ENCODE results near the gene VRTN. TPM values are rescaled to one million over a fixed set of nuclear protein-coding genes. Genes with fewer than 3 reads are reported as not detected.

VRTN gene
- total and polyA plus RNA-seq, 2 of the 8 experiments (the other 6 are each of a cell fraction or from before 2014, with no cell fraction given) = 133 to 148 TPM

GRCh38 chr14:74301594-74302151 is 46.6 kb upstream of the VRTN start:
- no peak overlapping the region for H3K27ac ChIP-seq (ENCODE audit: low read depth, low read length)
- no peak for TF ChIP-seq CREB1 (IDR thresholded peaks at IDR 0.05)

More at GRCh38 chr14:74301594-74302151, 46.6 kb upstream of the VRTN start:
- no peak for FAIRE-seq
- H2BK5ac ChIP-seq (ENCODE audit: low read depth, low read length) = no peak overlapping the region
- no peak overlapping the region for H3K4ac ChIP-seq (replicated peaks; ENCODE audit: insufficient read length, low read depth, low read length)
- peaks cover 2% of the 10 kb centered on the region; the same call in 1 of the 2 replicates for H3K23me2 ChIP-seq (ENCODE audit: low read depth, low read length)
- H2BK120ac ChIP-seq (replicated peaks; ENCODE audit: low read depth, low read length) = no peak overlapping the region
- no peak overlapping the region for H3K18ac ChIP-seq (ENCODE audit: extremely low read depth, low read length)
- no peak overlapping the region for H3K56ac ChIP-seq (replicated peaks; ENCODE audit: insufficient read length, low read depth, low read length)
- H3K4me1 ChIP-seq (replicated peaks in 1 of 4; ENCODE audit: control insufficient read depth in 3 of 4, insufficient read depth in 4 of 4, low read length in 3 of 4) = no peaks in the 10 kb centered on the region
- H2BK20ac ChIP-seq (ENCODE audit: low read length) = no peak overlapping the region
- DNase-seq (ENCODE audit: low read depth in 1 of 2, low spot score in 2 of 2) = no peak
- ChIA-PET POLR2A (ENCODE audit: partially characterized antibody) (interaction anchor here (0.7 to 3.8 kb wide), 20 partner anchors 10 to 267 kb away, joined by 3 to 30 read pairs (median 4); partner anchors contain the start of gene VRTN), CTCF (ENCODE audit: partially characterized antibody) (interaction anchor here (0.5 to 15.9 kb wide), 16 partner anchors 5 to 176 kb away, joined by 3 to 214 read pairs (median 5); partner anchors contain the start of genes ABCD4 and VRTN)
- no peak overlapping the region for H2AK5ac ChIP-seq (ENCODE audit: low read depth, low read length)
- H3K27me3 ChIP-seq (replicated peaks in 1 of 4; ENCODE audit: control insufficient read depth in 3 of 4, extremely low read depth in 1 of 4, insufficient read depth in 3 of 4, low read length in 3 of 4) = no peaks in the 10 kb centered on the region
- peak overlapping the region; percentile 75 to 87 for H3K4me2 ChIP-seq (ENCODE audit: insufficient read depth in 1 of 2, low read depth in 2 of 2, low read length in 2 of 2)
- H2BK15ac ChIP-seq (ENCODE audit: low read length) = no peak overlapping the region
- peak overlapping the region; percentile 18 for H4K91ac ChIP-seq (replicated peaks; ENCODE audit: insufficient read length, low read length)
- no peak overlapping the region; the same call in 1 of the 2 replicates for H2BK12ac ChIP-seq (ENCODE audit: low read depth, low read length)
- peak overlapping the region; percentile 76 to 99 (median 80); a peak in 7 of 8 replicates for H3K4me3 ChIP-seq (ENCODE audit: extremely low read depth in 1 of 4, insufficient read depth in 2 of 4, low read depth in 3 of 4, low read length in 4 of 4)
- H4K20me1 ChIP-seq (replicated peaks in 1 of 2; ENCODE audit: control insufficient read depth in 1 of 2, insufficient read depth in 2 of 2, low read length in 2 of 2) = peaks cover 8 to 11% of the 10 kb centered on the region in 2 experiments
- H4K8ac ChIP-seq (ENCODE audit: extremely low read depth, insufficient read depth, low read length) = peak overlapping the region; percentile 81; the same call in 1 of the 2 replicates
- peaks cover 11 to 24% (median 20%) of the 10 kb centered on the region in 4 experiments; a peak in 7 of 8 replicates for H3K36me3 ChIP-seq (ENCODE audit: control insufficient read depth in 2 of 4, insufficient read depth in 4 of 4, low read length in 3 of 4)
- H3K79me1 ChIP-seq (ENCODE audit: low read depth, low read length) = peaks cover 6% of the 10 kb centered on the region; the same call in 1 of the 2 replicates
- H3K79me2 ChIP-seq (ENCODE audit: control insufficient read depth in 1 of 2, insufficient read depth in 2 of 2, low read length in 2 of 2) = peaks cover 7 to 52% of the 10 kb centered on the region in 2 experiments; a peak in 3 of 4 replicates
- H4K5ac ChIP-seq (ENCODE audit: insufficient read length, low read depth, low read length) = no peak overlapping the region
- 39% methylated on average over 22 of the region's 22 CpGs; no CpG with 5 or more reads in 1 of the 2 experiments for WGBS, 2 experiments (ENCODE audit: extremely low coverage in 1 of 2, insufficient coverage in 1 of 2, insufficient read length in 1 of 2, insufficient replicate concordance in 2 of 2, low coverage in 1 of 2, low lambda C conversion rate in 2 of 2, missing lambda C conversion rate in 1 of 2)
- no peak overlapping the region for H2AFZ ChIP-seq (ENCODE audit: low read length)
- H3K14ac ChIP-seq (ENCODE audit: insufficient read length) = no peak overlapping the region
- H3K9ac ChIP-seq (replicated peaks in 1 of 4; ENCODE audit: extremely low read depth in 1 of 4, low read depth in 3 of 4, low read length in 3 of 4) = peak overlapping the region in 3 of 4 experiments; percentile 0 to 75 (median 29); a peak in 4 of 7 replicates
- no peaks in the 10 kb centered on the region for H3K9me3 ChIP-seq (ENCODE audit: insufficient read depth in 2 of 2, low read depth in 1 of 2, low read length in 1 of 2)
- H3K23ac ChIP-seq (ENCODE audit: insufficient read length) = no peak overlapping the region
